Mucosa of stomach (tissue), 1 donor: Measurements from ENCODE around the gene SORBS1.

ENCODE experiments used
- H3K27me3 ChIP-seq: one replicate; pipeline ENCODE4 v1.7.0; 2013; ENCODE audit warnings: mild to moderate bottlenecking, low read length; ENCODE audit not compliant: control insufficient read depth, insufficient read depth
- H3K36me3 ChIP-seq: one replicate; pipeline ENCODE4 v1.7.0; 2013; ENCODE audit warnings: low read length; ENCODE audit not compliant: control insufficient read depth, insufficient read depth
- H3K4me1 ChIP-seq: one replicate; pipeline ENCODE4 v1.7.0; 2013; ENCODE audit warnings: mild to moderate bottlenecking, low read length; ENCODE audit not compliant: control insufficient read depth, insufficient read depth
- H3K4me3 ChIP-seq: one replicate; pipeline ENCODE4 v1.7.0; 2013; ENCODE audit warnings: low read length
- H3K9ac ChIP-seq: one replicate; pipeline ENCODE4 v1.7.0; 2013; ENCODE audit warnings: mild to moderate bottlenecking, low read length, moderate library complexity
- H3K9me3 ChIP-seq: one replicate; pipeline ENCODE4 v1.7.0; 2013; ENCODE audit warnings: mild to moderate bottlenecking, low read length, moderate library complexity; ENCODE audit not compliant: control insufficient read depth
- donor health status: Pancreatic carcinoma.

The SORBS1 gene

GRCh38 chr10:95458871-95459270, 102.3 kb downstream of the SORBS1 start:
- no peaks in the 10 kb centered on the region for H3K36me3 ChIP-seq
- no peak overlapping the region for H3K9ac ChIP-seq
- H3K4me1 ChIP-seq = no peaks in the 10 kb centered on the region
- no peaks in the 10 kb centered on the region for H3K9me3 ChIP-seq
- no peaks in the 10 kb centered on the region for H3K27me3 ChIP-seq
- H3K4me3 ChIP-seq = no peak overlapping the region

GRCh38 chr10:95458014-95458413, 103.2 kb downstream of the SORBS1 start:
- H3K36me3 ChIP-seq = no peaks in the 10 kb centered on the region

GRCh38 chr10:95457319-95457886, 103.8 kb downstream of the SORBS1 start:
- Histone ChIP-seq H3K4me3 (no peak overlapping the region), H3K4me1 (no peaks in the 10 kb centered on the region), H3K36me3 (no peaks in the 10 kb centered on the region), H3K9me3 (no peaks in the 10 kb centered on the region), H3K9ac (no peak overlapping the region), H3K27me3 (no peaks in the 10 kb centered on the region)

More at GRCh38 chr10:95458014-95458413, 103.2 kb downstream of the SORBS1 start:
- Histone ChIP-seq H3K4me1 (no peaks in the 10 kb centered on the region), H3K9ac (no peak overlapping the region), H3K4me3 (no peak overlapping the region), H3K9me3 (no peaks in the 10 kb centered on the region), H3K27me3 (no peaks in the 10 kb centered on the region)

- H3K27me3 ChIP-seq = no peaks in the 10 kb centered on the region
- no peaks in the 10 kb centered on the region for H3K36me3 ChIP-seq
- H3K9ac ChIP-seq = no peak overlapping the region
- H3K4me3 ChIP-seq = no peak overlapping the region
- no peaks in the 10 kb centered on the region for H3K9me3 ChIP-seq
- no peaks in the 10 kb centered on the region for H3K4me1 ChIP-seq
These were observed 104.7 kb downstream of the SORBS1 start for GRCh38 chr10:95456516-95456915.

- H3K36me3 ChIP-seq = no peaks in the 10 kb centered on the region
- H3K4me1 ChIP-seq = no peaks in the 10 kb centered on the region
- no peak overlapping the region for H3K4me3 ChIP-seq
- H3K27me3 ChIP-seq = no peaks in the 10 kb centered on the region
- H3K9me3 ChIP-seq = no peaks in the 10 kb centered on the region
- H3K9ac ChIP-seq = no peak overlapping the region
These were observed 106.2 kb downstream of the SORBS1 start for GRCh38 chr10:95454940-95455339.

GRCh38 chr10:95454356-95454755, 106.8 kb downstream of the SORBS1 start:
- no peak overlapping the region for H3K4me3 ChIP-seq
- no peaks in the 10 kb centered on the region for H3K27me3 ChIP-seq
- no peaks in the 10 kb centered on the region for H3K4me1 ChIP-seq
- no peak overlapping the region for H3K9ac ChIP-seq
- H3K36me3 ChIP-seq = no peaks in the 10 kb centered on the region
- H3K9me3 ChIP-seq = no peaks in the 10 kb centered on the region

- H3K27me3 ChIP-seq = no peaks in the 10 kb centered on the region
- H3K9me3 ChIP-seq = no peaks in the 10 kb centered on the region
- no peak overlapping the region for H3K4me3 ChIP-seq
- H3K9ac ChIP-seq = no peak overlapping the region
- H3K4me1 ChIP-seq = peaks cover 5% of the 10 kb centered on the region
- H3K36me3 ChIP-seq = no peaks in the 10 kb centered on the region
These were observed 109.3 kb downstream of the SORBS1 start for GRCh38 chr10:95451568-95452524.

GRCh38 chr10:95451150-95451549, 110.0 kb downstream of the SORBS1 start:
- no peaks in the 10 kb centered on the region for H3K27me3 ChIP-seq
- peaks cover 8% of the 10 kb centered on the region for H3K4me1 ChIP-seq
- H3K9ac ChIP-seq = no peak overlapping the region
- H3K36me3 ChIP-seq = no peaks in the 10 kb centered on the region
- H3K4me3 ChIP-seq = no peak overlapping the region
- no peaks in the 10 kb centered on the region for H3K9me3 ChIP-seq

GRCh38 chr10:95450188-95450587, 111.0 kb downstream of the SORBS1 start:
- H3K4me1 ChIP-seq = peaks cover 18% of the 10 kb centered on the region
- no peaks in the 10 kb centered on the region for H3K9me3 ChIP-seq
- H3K27me3 ChIP-seq = no peaks in the 10 kb centered on the region
- H3K4me3 ChIP-seq = no peak overlapping the region
- H3K9ac ChIP-seq = no peak overlapping the region
- no peaks in the 10 kb centered on the region for H3K36me3 ChIP-seq

GRCh38 chr10:95447685-95448084, 113.5 kb downstream of the SORBS1 start:
- H3K9ac ChIP-seq = no peak overlapping the region
- no peaks in the 10 kb centered on the region for H3K27me3 ChIP-seq
- H3K36me3 ChIP-seq = no peaks in the 10 kb centered on the region
- H3K4me3 ChIP-seq = no peak overlapping the region
- H3K4me1 ChIP-seq = peaks cover 23% of the 10 kb centered on the region
- H3K9me3 ChIP-seq = no peaks in the 10 kb centered on the region

GRCh38 chr10:95445837-95446486, 115.2 kb downstream of the SORBS1 start:
- H3K4me1 ChIP-seq = peaks cover 31% of the 10 kb centered on the region
- no peaks in the 10 kb centered on the region for H3K27me3 ChIP-seq
- H3K36me3 ChIP-seq = no peaks in the 10 kb centered on the region
- no peak overlapping the region for H3K4me3 ChIP-seq
- H3K9me3 ChIP-seq = no peaks in the 10 kb centered on the region
- no peak overlapping the region for H3K9ac ChIP-seq

- H3K27me3 ChIP-seq = no peaks in the 10 kb centered on the region
- H3K36me3 ChIP-seq = no peaks in the 10 kb centered on the region
- H3K9ac ChIP-seq = no peak overlapping the region
- H3K9me3 ChIP-seq = no peaks in the 10 kb centered on the region
- peaks cover 36% of the 10 kb centered on the region for H3K4me1 ChIP-seq
- H3K4me3 ChIP-seq = no peak overlapping the region
These were observed 115.8 kb downstream of the SORBS1 start for GRCh38 chr10:95445223-95445836.
